Osteocyte (in vitro differentiated cells): ENCODE measurements around the gene RAMACL. TPM values are rescaled to one million over a fixed set of nuclear protein-coding genes. Genes with fewer than 3 reads are reported as not detected.
A peak's percentile ranks its signal among the peaks of the same experiment; 100 is the strongest.

ENCODE experiments used
- DNase-seq: peaks from one replicate; pipeline ENCODE4 v3.0.0; 2021; ENCODE audit warnings: mixed read lengths; ENCODE audit not compliant: unreplicated experiment; ENCODE audit errors: extremely low spot score
- H3K27ac Mint-ChIP-seq: one replicate; pipeline ENCODE4 v1.8.0; 2021; ENCODE audit warnings: mild to moderate bottlenecking, mixed read lengths; ENCODE audit not compliant: unreplicated experiment
- H3K27me3 Mint-ChIP-seq: one replicate; pipeline ENCODE4 v1.8.0; 2021; ENCODE audit warnings: mixed read lengths; ENCODE audit not compliant: unreplicated experiment
- H3K36me3 Mint-ChIP-seq: one replicate; pipeline ENCODE4 v1.8.0; 2021; ENCODE audit warnings: mixed read lengths; ENCODE audit not compliant: unreplicated experiment
- H3K4me1 Mint-ChIP-seq: one replicate; pipeline ENCODE4 v1.8.0; 2021; ENCODE audit warnings: mixed read lengths; ENCODE audit not compliant: unreplicated experiment
- H3K4me3 Mint-ChIP-seq: one replicate; pipeline ENCODE4 v1.8.0; 2021; ENCODE audit warnings: mild to moderate bottlenecking, moderate library complexity, mixed read lengths; ENCODE audit not compliant: unreplicated experiment
- H3K9me3 Mint-ChIP-seq: one replicate; pipeline ENCODE4 v1.8.0; 2021; ENCODE audit warnings: mixed read lengths; ENCODE audit not compliant: unreplicated experiment
- CTCF ChIP-seq: fragments of 200-600 bp; sonication (generic); IDR thresholded peaks from 2 replicates; pipeline ENCODE4 v1.5.0; 2021; ENCODE audit warnings: antibody characterized with exemption, mild to moderate bottlenecking, moderate library complexity
- total RNA-seq: library from RNA; stranded (reverse); gene quantifications from 2 replicates; pipeline ENCODE4 v1.2.1, GENCODE V29; 2021

Gene RAMACL
- total RNA-seq, 1 donor from 2014 or later, result 3.6 TPM

GRCh38 chr6:166565084-166565967 lies 21.2 kb downstream of the RAMACL start:
- no peak overlapping the region for H3K4me3 Mint-ChIP-seq
- no peak for TF ChIP-seq CTCF
- H3K27ac Mint-ChIP-seq, result peak overlapping the region; percentile 56
- peaks cover under 1% of the 10 kb centered on the region for H3K9me3 Mint-ChIP-seq
- H3K4me1 Mint-ChIP-seq, result peaks cover 22% of the 10 kb centered on the region
- peaks cover 22% of the 10 kb centered on the region for H3K36me3 Mint-ChIP-seq
- no peaks in the 10 kb centered on the region for H3K27me3 Mint-ChIP-seq
- DNase-seq, result no peak

GRCh38 chr6:166563805-166564204 lies 22.7 kb downstream of the RAMACL start:
- TF ChIP-seq CTCF, result no peak
- Mint-ChIP-seq H3K27me3 (no peaks in the 10 kb centered on the region), H3K4me1 (peaks cover 19% of the 10 kb centered on the region), H3K4me3 (no peak overlapping the region), H3K9me3 (peaks cover 16% of the 10 kb centered on the region), H3K27ac (no peak overlapping the region), H3K36me3 (peaks cover 27% of the 10 kb centered on the region)
- DNase-seq, result no peak

GRCh38 chr6:166563200-166563599 lies 23.3 kb downstream of the RAMACL start:
- Mint-ChIP-seq H3K4me3 (no peak overlapping the region), H3K27ac (no peak overlapping the region), H3K4me1 (peaks cover 18% of the 10 kb centered on the region), H3K36me3 (peaks cover 30% of the 10 kb centered on the region), H3K27me3 (no peaks in the 10 kb centered on the region), H3K9me3 (peaks cover 16% of the 10 kb centered on the region)
- no peak for DNase-seq
- no peak for TF ChIP-seq CTCF

GRCh38 chr6:166562726-166563125 lies 23.8 kb downstream of the RAMACL start:
- H3K36me3 Mint-ChIP-seq, result peaks cover 32% of the 10 kb centered on the region
- no peaks in the 10 kb centered on the region for H3K27me3 Mint-ChIP-seq
- no peak overlapping the region for H3K4me3 Mint-ChIP-seq
- no peak for TF ChIP-seq CTCF
- H3K4me1 Mint-ChIP-seq, result peaks cover 17% of the 10 kb centered on the region
- H3K27ac Mint-ChIP-seq, result no peak overlapping the region
- no peak for DNase-seq
- H3K9me3 Mint-ChIP-seq, result peaks cover 19% of the 10 kb centered on the region

GRCh38 chr6:166561771-166562359 lies 24.6 kb downstream of the RAMACL start:
- Mint-ChIP-seq H3K27me3 (no peaks in the 10 kb centered on the region), H3K4me3 (no peak overlapping the region), H3K4me1 (peaks cover 16% of the 10 kb centered on the region), H3K36me3 (peaks cover 32% of the 10 kb centered on the region), H3K9me3 (peaks cover 25% of the 10 kb centered on the region), H3K27ac (no peak overlapping the region)
- no peak for DNase-seq
- TF ChIP-seq CTCF, result no peak
